Activated CD8-positive, alpha-beta memory T cell treated with anti-CD3 and anti-CD28 coated beads for 24 hours (primary cell): ENCODE data around the gene PIP4K2C.
"Not testable (repeated sequence)": the region's sequence is repeated elsewhere in the genome, so short reads cannot be mapped to it uniquely, and the experiment has no call there.

ENCODE experiments used
- DNase-seq: peaks from one replicate; pipeline ENCODE4 v3.0.0-alpha.2; 2020

The PIP4K2C gene

GRCh38 chr12:57641699-57642442 is 50.9 kb downstream of the PIP4K2C start:
- DNase-seq, result no peak

- not testable (repeated sequence) for DNase-seq
Observed at GRCh38 chr12:57645990-57646658, 55.1 kb downstream of the PIP4K2C start.

- not testable (repeated sequence) for DNase-seq
Observed at GRCh38 chr12:57646659-57647049, 55.7 kb downstream of the PIP4K2C start.
